Activated CD8-positive, alpha-beta T cell treated with anti-CD3 and anti-CD28 coated beads, Interleukin-2, amount 10 ng/mL, durations not matched to agents 7 days and 5 days (primary cell): ENCODE data around the gene GAST. TPM values are rescaled to one million over a fixed set of nuclear protein-coding genes. Genes with fewer than 3 reads are reported as not detected.
"Not testable (repeated sequence)": the region's sequence is repeated elsewhere in the genome, so short reads cannot be mapped to it uniquely, and the experiment has no call there.

Experiments used
- ATAC-seq: fragments of 150-1000 bp; cut with Tn5 transposase; one replicate; pipeline ENCODE4 v1.10.0; 2021; ENCODE audit warnings: moderate library complexity
- CTCF ChIA-PET: fragments of 350-600 bp; sonication (Branson Sonifier 250); formaldehyde crosslinking; loops from one replicate; lab custom pipeline; 2021; ENCODE audit warnings: antibody characterized with exemption; lab: Charles Lee
- POLR2A ChIA-PET: fragments of 350-600 bp; sonication (Branson Sonifier 250); formaldehyde crosslinking; loops from one replicate; lab custom pipeline; 2021; ENCODE audit warnings: antibody characterized with exemption; lab: Charles Lee
- DNase-seq: peaks from one replicate; pipeline ENCODE4 v3.0.0-alpha.2; 2020
- H3K27ac Mint-ChIP-seq: one replicate; pipeline ENCODE4 v1.8.0; 2021; ENCODE audit warnings: mild to moderate bottlenecking, mixed read lengths
- H3K27me3 Mint-ChIP-seq: one replicate; pipeline ENCODE4 v1.8.0; 2021; ENCODE audit warnings: low read depth, mixed read lengths
- H3K36me3 Mint-ChIP-seq: one replicate; pipeline ENCODE4 v1.8.0; 2021; ENCODE audit warnings: low read depth, mixed read lengths
- H3K4me1 Mint-ChIP-seq: one replicate; pipeline ENCODE4 v1.8.0; 2021; ENCODE audit warnings: low read depth, mixed read lengths
- H3K4me3 Mint-ChIP-seq: one replicate; pipeline ENCODE4 v1.8.0; 2021; ENCODE audit warnings: mild to moderate bottlenecking, mixed read lengths
- H3K9me3 Mint-ChIP-seq: one replicate; pipeline ENCODE4 v1.8.0; 2022; ENCODE audit warnings: mixed read lengths; ENCODE audit not compliant: insufficient read depth
- total RNA-seq, 2 experiments: library from RNA; stranded (reverse); gene quantifications; one replicate each; pipeline ENCODE4 v1.2.3, GENCODE V29; 2021

The GAST gene
- total RNA-seq, 2 experiments from 2014 or later, result not detected

GRCh38 chr17:41695134-41695661 lies 16.9 kb upstream of the GAST start:
- Mint-ChIP-seq H3K9me3 (no peaks in the 10 kb centered on the region), H3K4me3 (no peak overlapping the region), H3K27ac (peak overlapping the region; percentile 39), H3K36me3 (peaks cover 48% of the 10 kb centered on the region), H3K4me1 (peaks cover 38% of the 10 kb centered on the region), H3K27me3 (no peaks in the 10 kb centered on the region)
- ATAC-seq (no peak), DNase-seq (no peak)
- ChIA-PET POLR2A (interaction anchor here (0.8 kb wide), 1 partner anchor 16 kb away, joined by 3 read pairs; no protein-coding TSS in a partner anchor), CTCF (interaction anchor here (1.1 to 13.3 kb wide), 16 partner anchors 10 to 876 kb away, joined by 3 to 266 read pairs (median 6); partner anchors contain the start of genes JUP and ODAD4)

GRCh38 chr17:41695954-41696757 lies 16.0 kb upstream of the GAST start:
- no peaks in the 10 kb centered on the region for H3K9me3 Mint-ChIP-seq
- DNase-seq (peak; percentile 90), ATAC-seq (no peak)
- CTCF ChIA-PET, result interaction anchor here (0.6 to 13.3 kb wide), 20 partner anchors 11 to 877 kb away, joined by 3 to 266 read pairs (median 6); partner anchors contain the start of genes JUP and ODAD4
- H3K36me3 Mint-ChIP-seq, result peaks cover 38% of the 10 kb centered on the region
- no peaks in the 10 kb centered on the region for H3K27me3 Mint-ChIP-seq
- peaks cover 32% of the 10 kb centered on the region for H3K4me1 Mint-ChIP-seq
- H3K27ac Mint-ChIP-seq, result peak overlapping the region; percentile 67
- POLR2A ChIA-PET, result interaction anchor here (0.6 to 0.8 kb wide), 4 partner anchors 17 to 365 kb away, joined by 3 read pairs; no protein-coding TSS in a partner anchor
- no peak overlapping the region for H3K4me3 Mint-ChIP-seq

- DNase-seq, result no peak
- Mint-ChIP-seq H3K4me3 (no peak overlapping the region), H3K4me1 (peaks cover 22% of the 10 kb centered on the region), H3K27me3 (no peaks in the 10 kb centered on the region), H3K36me3 (peaks cover 26% of the 10 kb centered on the region), H3K9me3 (no peaks in the 10 kb centered on the region), H3K27ac (no peak overlapping the region)
- ATAC-seq, result no peak
- ChIA-PET CTCF (interaction anchor here (1.2 kb wide), 1 partner anchor 31 kb away, joined by 3 read pairs; no protein-coding TSS in a partner anchor), POLR2A (interaction anchor here (0.7 kb wide), 1 partner anchor 9 kb away, joined by 3 read pairs; the partner anchor contains the start of gene EIF1)
These were observed 14.8 kb upstream of the GAST start for GRCh38 chr17:41697122-41697962.

GRCh38 chr17:41700843-41701242 lies 11.3 kb upstream of the GAST start:
- not testable (repeated sequence) for H3K36me3 Mint-ChIP-seq, H3K27me3 Mint-ChIP-seq, ATAC-seq, H3K9me3 Mint-ChIP-seq, H3K4me3 Mint-ChIP-seq, DNase-seq, H3K27ac Mint-ChIP-seq
- ChIA-PET CTCF (interaction anchor here (1.5 kb wide), 1 partner anchor 86 kb away, joined by 3 read pairs; the partner anchor contains the start of gene JUP), POLR2A (interaction anchor here (0.5 to 1.6 kb wide), 3 partner anchors 10 to 1318 kb away, joined by 3 to 5 read pairs (median 5); no protein-coding TSS in a partner anchor)
- H3K4me1 Mint-ChIP-seq, result peaks cover 16% of the 10 kb centered on the region

- Mint-ChIP-seq H3K4me1 (peaks cover 4% of the 10 kb centered on the region), H3K36me3 (no peaks in the 10 kb centered on the region), H3K27ac (no peak overlapping the region), H3K9me3 (no peaks in the 10 kb centered on the region), H3K27me3 (peaks cover 4% of the 10 kb centered on the region), H3K4me3 (no peak overlapping the region)
- ATAC-seq (no peak), DNase-seq (no peak)
- ChIA-PET CTCF (no interaction called here), POLR2A (no interaction called here)
These were observed 9.4 kb upstream of the GAST start for GRCh38 chr17:41702712-41703111.

- CTCF ChIA-PET, result interaction anchor here (6.5 kb wide), 1 partner anchor 10 kb away, joined by 34 read pairs; no protein-coding TSS in a partner anchor
- H3K4me1 Mint-ChIP-seq, result peaks cover 4% of the 10 kb centered on the region
- H3K9me3 Mint-ChIP-seq, result no peaks in the 10 kb centered on the region
- ATAC-seq (no peak), DNase-seq (no peak)
- POLR2A ChIA-PET, result interaction anchor here (1.5 kb wide), 1 partner anchor 17 kb away, joined by 6 read pairs; the partner anchor contains the start of gene EIF1
- no peak overlapping the region for H3K27ac Mint-ChIP-seq
- peaks cover 11% of the 10 kb centered on the region for H3K27me3 Mint-ChIP-seq
- no peak overlapping the region for H3K4me3 Mint-ChIP-seq
- H3K36me3 Mint-ChIP-seq, result no peaks in the 10 kb centered on the region
These were observed 6.7 kb upstream of the GAST start for GRCh38 chr17:41705271-41705991.

GRCh38 chr17:41707803-41708669 lies 4.1 kb upstream of the GAST start:
- no peak for ATAC-seq
- H3K9me3 Mint-ChIP-seq, result no peaks in the 10 kb centered on the region
- H3K4me1 Mint-ChIP-seq, result peaks cover 4% of the 10 kb centered on the region
- H3K27ac Mint-ChIP-seq, result no peak overlapping the region
- DNase-seq, result no peak
- H3K27me3 Mint-ChIP-seq, result peaks cover 19% of the 10 kb centered on the region
- no peaks in the 10 kb centered on the region for H3K36me3 Mint-ChIP-seq
- POLR2A ChIA-PET, result interaction anchor here (0.8 kb wide), 1 partner anchor 19 kb away, joined by 4 read pairs; the partner anchor contains the start of gene EIF1
- no peak overlapping the region for H3K4me3 Mint-ChIP-seq
- CTCF ChIA-PET, result interaction anchor here (1.8 to 6.5 kb wide), 3 partner anchors 12 to 45 kb away, joined by 3 to 34 read pairs (median 6); no protein-coding TSS in a partner anchor

- ChIA-PET POLR2A (no interaction called here), CTCF (interaction anchor here (1.4 kb wide), 1 partner anchor 100 kb away, joined by 4 read pairs; no protein-coding TSS in a partner anchor)
- Mint-ChIP-seq H3K36me3 (no peaks in the 10 kb centered on the region), H3K4me1 (peaks cover 4% of the 10 kb centered on the region), H3K9me3 (no peaks in the 10 kb centered on the region), H3K27me3 (peaks cover 16% of the 10 kb centered on the region), H3K27ac (no peak overlapping the region), H3K4me3 (no peak overlapping the region)
- no peak for DNase-seq
- ATAC-seq, result no peak
These were observed 1.6 kb upstream of the GAST start for GRCh38 chr17:41710472-41711090.

GRCh38 chr17:41717408-41718286 lies 5.5 kb downstream of the GAST start:
- ChIA-PET POLR2A (interaction anchor here (2.4 kb wide), 1 partner anchor 29 kb away, joined by 6 read pairs; the partner anchor contains the start of gene EIF1), CTCF (interaction anchor here (0.8 to 2.2 kb wide), 3 partner anchors 22 to 69 kb away, joined by 4 to 7 read pairs (median 4); partner anchors contain the start of gene JUP)
- Mint-ChIP-seq H3K4me1 (peaks cover 5% of the 10 kb centered on the region), H3K9me3 (no peaks in the 10 kb centered on the region), H3K4me3 (no peak overlapping the region), H3K27me3 (peaks cover 9% of the 10 kb centered on the region), H3K36me3 (no peaks in the 10 kb centered on the region), H3K27ac (no peak overlapping the region)
- DNase-seq (no peak), ATAC-seq (no peak)
